K562 (cell line): ENCODE data around the gene SLFN5. TPM values are rescaled to one million over a fixed set of nuclear protein-coding genes. Genes with fewer than 3 reads are reported as not detected.

Source experiments
- ATAC-seq: fragments of 200-7000 bp; cut with Tn5 transposase; 3 replicates; pipeline ENCODE4 v1.9.1; 2020; ENCODE audit warnings: moderate library complexity
- BruUV-seq: library from RNA; stranded (reverse); fragments of 400-500 nt; replicated peaks from 2 replicates; lab custom pipeline; 2021; lab: Mats Ljungman, UMichigan
- CTCF ChIA-PET: fragments of 300-600 bp; formaldehyde crosslinking; extraction: SDS; loops from one replicate; lab custom pipeline; 2021; ENCODE audit warnings: low intra/inter-chr PET ratio; lab: Yijun Ruan, JAX
- POLR2A ChIA-PET: fragments of 300-600, 350-650 bp; sonication (Branson Sonifier 250); formaldehyde crosslinking; extraction: SDS; loops from one replicate; lab custom pipeline; 2021; ENCODE audit warnings: antibody characterized with exemption, inconsistent platforms; lab: Yijun Ruan, JAX
- DNase-seq, 4 experiments: peaks; one replicate each; pipeline versions ENCODE4 v3.0.0 to v3.0.0-alpha.2; 2011 to 2018; ENCODE audit warnings: low spot score in 3 of 4, mixed read lengths in 3 of 4; ENCODE audit errors: extremely low read depth in 1 of 4
- FAIRE-seq: peaks from 2 replicates; lab custom pipeline; 2011; peaks lifted over from hg19 to GRCh38; lab: Jason Lieb, UNC
- H2AFZ ChIP-seq: 2 replicates; pipeline ENCODE4 v1.6.0; 2011; ENCODE audit warnings: low read depth, low read length, control low read depth, inconsistent platforms
- H3K27ac ChIP-seq: fragments of 200-600 bp; 3 replicates; pipeline ENCODE4 v1.8.0; 2011; ENCODE audit warnings: low read depth, mild to moderate bottlenecking, control low read depth, inconsistent platforms, low read length, moderate library complexity, mixed read lengths; ENCODE audit errors: extremely low read depth
- H3K27me3 ChIP-seq, 2 experiments: fragments of 300-600 bp in 1 of 2; 2 replicates in 1 of 2; 3 replicates in 1 of 2; pipeline versions ENCODE4 v1.6.0 to v1.8.0; 2011; ENCODE audit warnings: inconsistent platforms in 2 of 2, low read length in 2 of 2, mild to moderate bottlenecking in 1 of 2, mixed read lengths in 1 of 2, moderate library complexity in 1 of 2; ENCODE audit not compliant: control insufficient read depth in 2 of 2, insufficient read depth in 2 of 2
- H3K36me3 ChIP-seq: fragments of 300-600 bp; 3 replicates; pipeline ENCODE4 v1.8.0; 2011; ENCODE audit warnings: mild to moderate bottlenecking, low read length, inconsistent platforms; ENCODE audit not compliant: control insufficient read depth, insufficient read depth
- H3K4me1 ChIP-seq, 2 experiments: fragments of 200-600 bp in 1 of 2; replicated peaks in 1 of 2; 2 replicates in 1 of 2; 3 replicates in 1 of 2; pipeline versions ENCODE4 v1.5.1 to v1.8.0; 2011; ENCODE audit warnings: inconsistent platforms in 2 of 2, low read length in 2 of 2, mild to moderate bottlenecking in 1 of 2, mixed read lengths in 1 of 2, moderate library complexity in 1 of 2; ENCODE audit not compliant: control insufficient read depth in 2 of 2, insufficient read depth in 2 of 2
- H3K4me2 ChIP-seq: 2 replicates; pipeline ENCODE4 v1.6.1; 2011; ENCODE audit warnings: low read length, control low read depth, inconsistent platforms, mixed read lengths; ENCODE audit not compliant: insufficient read depth
- H3K4me3 ChIP-seq: fragments of 200-600 bp; sonication (generic), shearing (Covaris generic); 2 replicates; pipeline ENCODE4 v1.5.1; 2016; ENCODE audit warnings: control low read depth, inconsistent platforms
- H3K79me2 ChIP-seq: fragments of 200-600 bp; 3 replicates; pipeline ENCODE4 v1.8.0; 2011; ENCODE audit warnings: low read length, inconsistent platforms; ENCODE audit not compliant: control insufficient read depth, insufficient read depth
- H3K9ac ChIP-seq, 2 experiments: 2 replicates each; pipeline versions ENCODE4 v1.6.0 to v1.6.1; 2011; ENCODE audit warnings: low read depth in 2 of 2, low read length in 2 of 2, control low read depth in 1 of 2, inconsistent platforms in 1 of 2, mild to moderate bottlenecking in 1 of 2, mixed read lengths in 1 of 2; ENCODE audit not compliant: insufficient read depth in 1 of 2
- H3K9me1 ChIP-seq: one replicate; pipeline ENCODE4 v1.6.0; 2011; ENCODE audit warnings: inconsistent platforms, mild to moderate bottlenecking, low read length, moderate library complexity; ENCODE audit not compliant: control insufficient read depth, insufficient read depth
- H3K9me3 ChIP-seq: replicated peaks from 2 replicates; pipeline ENCODE4 v1.5.1; 2011; ENCODE audit warnings: low read depth, low read length, inconsistent platforms; ENCODE audit not compliant: control insufficient read depth, insufficient read depth
- H4K20me1 ChIP-seq: replicated peaks from 2 replicates; pipeline ENCODE4 v1.6.1; 2011; ENCODE audit warnings: low read length, inconsistent platforms, mixed read lengths; ENCODE audit not compliant: control insufficient read depth, insufficient read depth
- ARHGAP35 ChIP-seq: fragments of 450-650 bp; IDR thresholded peaks from 2 replicates; pipeline ENCODE4 v1.6.1; 2018; ENCODE audit not compliant: partially characterized antibody
- CBX8 ChIP-seq: fragments of 200-600 bp; sonication (generic); IDR thresholded peaks from 2 replicates; pipeline ENCODE4 v1.6.1; 2012; ENCODE audit warnings: borderline replicate concordance, mixed run types, low read depth, mild to moderate bottlenecking, moderate library complexity, mixed read lengths, low read length, control low read depth, inconsistent platforms; ENCODE audit not compliant: poor library complexity, severe bottlenecking; ENCODE audit errors: extremely low read depth
- E2F3 ChIP-seq: fragments of 250-450 bp; sonication (Bioruptor Pico); IDR thresholded peaks from 2 replicates; pipeline ENCODE4 v1.4.0; 2020; ENCODE audit warnings: mild to moderate bottlenecking
- NCOA6 ChIP-seq: fragments of 450-650 bp; IDR thresholded peaks from 2 replicates; pipeline ENCODE4 v1.6.1; 2017; ENCODE audit warnings: mild to moderate bottlenecking
- NRF1 ChIP-seq, 2 experiments: fragments of 450-650 bp; IDR thresholded peaks in 1 of 2; conservative IDR thresholded peaks in 1 of 2; 2 replicates each; pipeline ENCODE4 v1.6.1; 2014; ENCODE audit warnings: mild to moderate bottlenecking in 2 of 2
- SAFB ChIP-seq: fragments of 200-400 bp; formaldehyde crosslinking; IDR thresholded peaks from 2 replicates; pipeline ENCODE4 v1.6.1; 2017; ENCODE audit warnings: low read depth, low read length, borderline replicate concordance
- ZKSCAN8 ChIP-seq: fragments of 200-800 bp; sonication (Bioruptor generic); IDR thresholded peaks from 2 replicates; pipeline ENCODE4 v1.6.1; 2016; ENCODE audit warnings: missing genetic modification characterization, missing compliant biosample characterization
- WGBS: fragments of 100-300 bp; shearing (Covaris generic); methylation state at CpG from one replicate; pipeline ENCODE4 v1.1.6; 2016; ENCODE audit warnings: low coverage, mixed read lengths; ENCODE audit not compliant: insufficient coverage; ENCODE audit errors: missing lambda C conversion rate; 5-methylcytosine and 5-hydroxymethylcytosine counted together
- in situ Hi-C: fragments of 300-500 bp; cut with MboI; formaldehyde crosslinking; loops from 4 replicates; pipeline ENCODE4 v1.15.0; 2018; ENCODE audit warnings: inconsistent platforms, mixed read lengths
- intact Hi-C: fragments of 100-400 bp; cut with micrococcal nuclease; formaldehyde crosslinking; loops from 2 replicates; pipeline ENCODE4 v1.14.2; 2022
- polyA plus RNA-seq, 8 experiments: library from polyadenylated mRNA; depleted of rRNA in 4 of 8; stranded (reverse) in 5 of 8; unstranded in 3 of 8; fragments of >200 nt; fragmentation: Nextera tagmentation in 2 of 8; fragmentation: Illumina TruSeq in 1 of 8; extraction: Ambion mirVana in 2 of 8; extraction: Trizol in 1 of 8; gene quantifications; 2 replicates each; pipeline versions ENCODE4 v1.2.1 to v1.2.3, GENCODE V29; 2011 to 2014; ENCODE audit warnings: inconsistent platforms in 1 of 8, missing spikeins in 1 of 8
- total RNA-seq, 7 experiments: library from RNA; depleted of rRNA in 6 of 7; stranded (reverse); fragments of >200 nt in 6 of 7; fragmentation: Illumina TruSeq in 2 of 7; extraction: Trizol in 2 of 7; gene quantifications; 2 replicates each; pipeline versions ENCODE4 v1.2.1 to v1.2.3, GENCODE V29; 2011 to 2021; ENCODE audit warnings: low replicate concordance in 1 of 7
- TF ChIP-seq, protein P1 (sequence below): fragments of 250-450 bp; sonication (Bioruptor Pico); IDR thresholded peaks from 2 replicates; pipeline ENCODE4 v1.8.0; 2021; ENCODE audit warnings: borderline replicate concordance, mild to moderate bottlenecking, moderate library complexity; ENCODE audit not compliant: poor library complexity, severe bottlenecking
- TF ChIP-seq, protein P2 (sequence below): fragments of 450-650 bp; conservative IDR thresholded peaks from 2 replicates; pipeline ENCODE4 v1.6.1; 2016; ENCODE audit warnings: missing genetic modification characterization, low read depth, mild to moderate bottlenecking, missing compliant biosample characterization, moderate library complexity
- TF ChIP-seq, protein P3 (sequence below): fragments of 250-450 bp; sonication (Bioruptor Pico); IDR thresholded peaks from 2 replicates; pipeline ENCODE4 v1.8.0; 2021; ENCODE audit warnings: moderate library complexity, mild to moderate bottlenecking, inconsistent platforms

SLFN5 gene
- total and polyA plus RNA-seq, 9 of the 15 experiments (the other 6 are each of a cell fraction or from before 2014, with no cell fraction given) = under 0.01 to 0.18 (median 0.04) TPM; not detected in 1

DNA sequence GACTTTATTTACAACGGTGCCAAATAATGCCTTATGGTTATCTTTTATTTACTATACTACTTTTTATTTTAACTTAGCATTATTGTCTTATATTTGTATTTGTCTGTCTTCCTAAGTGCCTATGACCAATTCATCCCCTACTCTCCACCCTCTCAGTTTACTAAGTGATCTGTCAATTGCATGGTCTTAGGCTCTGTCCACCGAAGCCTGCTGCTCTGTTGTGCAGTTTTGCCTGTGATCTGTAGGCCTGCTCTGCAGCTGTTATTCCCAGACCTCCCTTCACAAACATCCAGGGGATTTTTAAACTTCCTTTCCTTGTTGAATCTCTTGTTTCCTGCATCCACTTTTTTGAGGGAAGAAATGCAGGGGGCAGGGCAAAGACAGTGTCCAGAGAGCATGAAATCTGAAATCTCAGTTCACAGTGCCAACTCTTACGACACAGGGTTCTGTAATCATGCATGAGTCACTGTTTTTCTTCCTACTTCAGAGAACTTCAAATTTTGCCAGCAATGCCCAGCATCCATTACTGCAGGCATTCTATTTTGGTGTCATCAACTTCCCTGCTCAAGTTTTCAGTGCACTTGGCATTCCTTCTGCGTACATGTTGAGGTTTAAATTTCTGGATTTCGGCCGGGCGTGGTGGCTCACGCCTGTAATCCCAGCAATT lies 11.4 kb downstream of the SLFN5 start:
- H3K9me3 ChIP-seq = no peaks in the 10 kb centered on the region
- no peaks in the 10 kb centered on the region for H3K79me2 ChIP-seq
- H3K9ac ChIP-seq = no peak overlapping the region
- under 1% methylated on average over 8 of the region's 8 CpGs for WGBS
- FAIRE-seq (no peak), ATAC-seq (no peak), DNase-seq (no peak)
- intact Hi-C loops (no loop called here), in situ Hi-C loops (no loop called here)
- no peaks in the 10 kb centered on the region for H3K36me3 ChIP-seq
- H2AFZ ChIP-seq = no peak overlapping the region
- no peak overlapping the region for H3K4me2 ChIP-seq
- H3K4me1 ChIP-seq = no peaks in the 10 kb centered on the region
- ChIA-PET POLR2A (no interaction called here), CTCF (no interaction called here)
- H3K9me1 ChIP-seq = no peaks in the 10 kb centered on the region
- no TSS peak for BruUV-seq
- TF ChIP-seq ARHGAP35 (no peak), E2F3 (no peak), NCOA6 (no peak)
- H3K4me3 ChIP-seq = no peak overlapping the region
- no peak overlapping the region for H3K27ac ChIP-seq
- H4K20me1 ChIP-seq = no peaks in the 10 kb centered on the region
- peaks cover 4% of the 10 kb centered on the region in 2 experiments; a peak in 2 of 5 replicates for H3K27me3 ChIP-seq

DNA sequence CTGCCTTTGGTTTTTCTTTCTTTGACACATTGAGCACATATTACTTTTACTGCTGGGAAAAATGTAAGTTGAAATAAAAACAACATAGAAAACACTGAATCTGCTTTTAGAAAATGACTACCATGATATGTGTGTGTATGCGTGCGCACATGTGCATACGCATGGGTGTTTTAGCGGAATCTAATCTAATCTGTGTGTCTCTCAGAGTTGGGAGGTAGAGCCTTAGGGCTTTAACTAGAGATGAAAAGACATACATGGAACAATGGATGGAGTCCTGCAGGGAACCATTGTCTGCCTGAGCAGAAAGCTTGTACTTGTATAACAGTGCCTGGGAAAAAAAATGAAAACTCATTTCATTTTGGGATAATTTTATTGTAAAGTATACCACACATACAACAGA lies 12.4 kb downstream of the SLFN5 start:
- intact Hi-C loops = no loop called here
- Histone ChIP-seq H3K79me2 (no peaks in the 10 kb centered on the region), H3K4me1 (no peaks in the 10 kb centered on the region), H3K9me3 (no peaks in the 10 kb centered on the region), H3K27ac (no peak overlapping the region), H3K9ac (no peak overlapping the region), H3K9me1 (no peaks in the 10 kb centered on the region), H3K4me3 (no peak overlapping the region), H4K20me1 (no peaks in the 10 kb centered on the region), H3K36me3 (no peaks in the 10 kb centered on the region), H2AFZ (no peak overlapping the region), H3K4me2 (no peak overlapping the region), H3K27me3 (peaks cover 5 to 8% of the 10 kb centered on the region in 2 experiments; a peak in 2 of 5 replicates)
- WGBS = 1% methylated on average over 4 of the region's 4 CpGs
- FAIRE-seq = no peak
- in situ Hi-C loops = no loop called here
- no peak for ATAC-seq
- BruUV-seq = no TSS peak
- DNase-seq = no peak
- CTCF ChIA-PET = no interaction called here
- POLR2A ChIA-PET = no interaction called here
- TF ChIP-seq, protein P1, sequence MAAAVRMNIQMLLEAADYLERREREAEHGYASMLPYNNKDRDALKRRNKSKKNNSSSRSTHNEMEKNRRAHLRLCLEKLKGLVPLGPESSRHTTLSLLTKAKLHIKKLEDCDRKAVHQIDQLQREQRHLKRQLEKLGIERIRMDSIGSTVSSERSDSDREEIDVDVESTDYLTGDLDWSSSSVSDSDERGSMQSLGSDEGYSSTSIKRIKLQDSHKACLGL (CRISPR knock-in tag) = no peak
- TF ChIP-seq ZKSCAN8 (no peak), SAFB (no peak), CBX8 (no peak), NRF1 (conservative IDR thresholded peaks at IDR 0.05 in 1 of 2, IDR thresholded peaks at IDR 0.05 in 1 of 2) (peak in 1 of 2 experiments; percentile 38; a peak in 1 of 4 replicates)
- TF ChIP-seq, protein P2, sequence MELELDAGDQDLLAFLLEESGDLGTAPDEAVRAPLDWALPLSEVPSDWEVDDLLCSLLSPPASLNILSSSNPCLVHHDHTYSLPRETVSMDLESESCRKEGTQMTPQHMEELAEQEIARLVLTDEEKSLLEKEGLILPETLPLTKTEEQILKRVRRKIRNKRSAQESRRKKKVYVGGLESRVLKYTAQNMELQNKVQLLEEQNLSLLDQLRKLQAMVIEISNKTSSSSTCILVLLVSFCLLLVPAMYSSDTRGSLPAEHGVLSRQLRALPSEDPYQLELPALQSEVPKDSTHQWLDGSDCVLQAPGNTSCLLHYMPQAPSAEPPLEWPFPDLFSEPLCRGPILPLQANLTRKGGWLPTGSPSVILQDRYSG (tag) = no peak
- TF ChIP-seq, protein P3, sequence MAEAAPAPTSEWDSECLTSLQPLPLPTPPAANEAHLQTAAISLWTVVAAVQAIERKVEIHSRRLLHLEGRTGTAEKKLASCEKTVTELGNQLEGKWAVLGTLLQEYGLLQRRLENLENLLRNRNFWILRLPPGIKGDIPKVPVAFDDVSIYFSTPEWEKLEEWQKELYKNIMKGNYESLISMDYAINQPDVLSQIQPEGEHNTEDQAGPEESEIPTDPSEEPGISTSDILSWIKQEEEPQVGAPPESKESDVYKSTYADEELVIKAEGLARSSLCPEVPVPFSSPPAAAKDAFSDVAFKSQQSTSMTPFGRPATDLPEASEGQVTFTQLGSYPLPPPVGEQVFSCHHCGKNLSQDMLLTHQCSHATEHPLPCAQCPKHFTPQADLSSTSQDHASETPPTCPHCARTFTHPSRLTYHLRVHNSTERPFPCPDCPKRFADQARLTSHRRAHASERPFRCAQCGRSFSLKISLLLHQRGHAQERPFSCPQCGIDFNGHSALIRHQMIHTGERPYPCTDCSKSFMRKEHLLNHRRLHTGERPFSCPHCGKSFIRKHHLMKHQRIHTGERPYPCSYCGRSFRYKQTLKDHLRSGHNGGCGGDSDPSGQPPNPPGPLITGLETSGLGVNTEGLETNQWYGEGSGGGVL (CRISPR knock-in tag) = no peak
